NCI-H2227 (cell line): ENCODE results near the gene ARFRP1.
A peak's percentile ranks its signal among the peaks of the same experiment; 100 is the strongest.

Experiments
- DNase-seq: peaks from one replicate; lab custom pipeline; 2025; ENCODE audit not compliant: unreplicated experiment; lab: John Stamatoyannopoulos, UW

Gene ARFRP1

GRCh38 chr20:63743210-63743970, 35.6 kb upstream of the ARFRP1 start:
- DNase-seq, result no peak

DNA sequence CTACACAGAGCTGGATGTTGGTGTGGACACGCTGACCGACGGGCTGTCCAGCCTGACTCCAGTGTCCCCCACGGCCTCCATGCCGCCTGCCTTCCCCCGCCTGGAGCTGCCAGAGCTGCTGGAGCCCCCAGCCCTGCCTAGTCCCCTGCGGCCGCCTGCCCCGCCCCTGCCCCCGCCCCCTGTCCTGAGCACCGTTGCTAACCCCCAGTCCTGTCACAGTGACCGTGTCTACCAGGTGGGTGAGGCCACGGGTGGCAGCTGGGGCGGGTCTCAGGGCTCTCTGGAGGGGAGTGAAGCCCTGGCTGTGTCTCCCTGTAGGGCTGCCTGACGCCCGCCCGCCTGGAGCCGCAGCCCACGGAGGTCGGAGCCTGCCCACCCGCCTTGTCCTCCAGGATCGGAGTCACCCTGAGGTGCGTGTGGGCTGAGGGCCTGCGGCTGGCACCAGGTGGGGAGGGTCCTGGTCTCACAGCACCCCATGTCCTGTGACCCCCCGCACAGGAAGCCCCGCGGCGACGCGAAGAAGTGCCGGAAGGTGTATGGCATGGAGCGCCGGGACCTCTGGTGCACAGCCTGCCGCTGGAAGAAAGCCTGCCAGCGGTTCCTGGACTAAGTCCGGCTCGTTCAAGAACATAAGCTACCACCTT, 34.7 kb upstream of the ARFRP1 start:
- DNase-seq, result no peak

GRCh38 chr20:63741676-63742380, 34.1 kb upstream of the ARFRP1 start:
- no peak for DNase-seq

- no peak for DNase-seq
These were observed 33.5 kb upstream of the ARFRP1 start for GRCh38 chr20:63741354-63741675.

DNA sequence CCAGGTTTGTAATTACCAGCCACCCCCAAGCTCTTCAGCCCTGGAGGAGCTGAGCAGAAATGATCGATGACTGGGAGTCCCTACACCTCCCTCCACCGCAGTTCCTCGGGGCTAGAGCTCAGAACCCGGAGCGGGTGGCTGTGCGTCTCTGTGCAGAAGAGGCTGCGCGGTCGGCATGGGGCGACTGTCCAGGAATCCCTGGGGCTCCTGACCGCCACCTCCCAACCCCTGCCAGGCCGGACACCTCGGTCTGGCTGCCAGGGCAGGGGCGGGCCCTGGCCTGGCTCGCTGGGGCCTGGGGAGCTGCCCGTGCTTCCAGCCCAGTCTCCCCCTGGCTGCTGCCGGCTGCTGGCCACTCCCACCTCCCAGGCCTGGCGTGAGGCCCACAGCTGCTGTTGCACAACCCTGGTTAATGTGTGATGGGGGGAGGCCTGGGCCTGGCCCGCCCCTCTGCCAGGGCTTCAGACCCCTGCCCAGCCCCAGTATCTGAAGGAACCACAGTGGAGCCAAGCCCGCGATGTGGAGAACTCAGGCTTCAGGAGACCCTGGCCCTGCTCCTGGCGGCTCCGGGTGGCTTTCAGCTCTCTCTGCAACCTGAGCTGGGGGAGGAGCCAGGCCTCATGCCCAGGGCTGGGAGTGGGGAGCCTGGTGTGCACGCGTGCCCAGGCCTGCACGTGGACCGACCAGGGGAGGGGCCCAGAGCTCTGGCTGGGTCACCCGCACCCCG, 33.0 kb upstream of the ARFRP1 start:
- DNase-seq, result peak; percentile 82

GRCh38 chr20:63740070-63740626, 32.4 kb upstream of the ARFRP1 start:
- DNase-seq, result peak; percentile 81

DNA sequence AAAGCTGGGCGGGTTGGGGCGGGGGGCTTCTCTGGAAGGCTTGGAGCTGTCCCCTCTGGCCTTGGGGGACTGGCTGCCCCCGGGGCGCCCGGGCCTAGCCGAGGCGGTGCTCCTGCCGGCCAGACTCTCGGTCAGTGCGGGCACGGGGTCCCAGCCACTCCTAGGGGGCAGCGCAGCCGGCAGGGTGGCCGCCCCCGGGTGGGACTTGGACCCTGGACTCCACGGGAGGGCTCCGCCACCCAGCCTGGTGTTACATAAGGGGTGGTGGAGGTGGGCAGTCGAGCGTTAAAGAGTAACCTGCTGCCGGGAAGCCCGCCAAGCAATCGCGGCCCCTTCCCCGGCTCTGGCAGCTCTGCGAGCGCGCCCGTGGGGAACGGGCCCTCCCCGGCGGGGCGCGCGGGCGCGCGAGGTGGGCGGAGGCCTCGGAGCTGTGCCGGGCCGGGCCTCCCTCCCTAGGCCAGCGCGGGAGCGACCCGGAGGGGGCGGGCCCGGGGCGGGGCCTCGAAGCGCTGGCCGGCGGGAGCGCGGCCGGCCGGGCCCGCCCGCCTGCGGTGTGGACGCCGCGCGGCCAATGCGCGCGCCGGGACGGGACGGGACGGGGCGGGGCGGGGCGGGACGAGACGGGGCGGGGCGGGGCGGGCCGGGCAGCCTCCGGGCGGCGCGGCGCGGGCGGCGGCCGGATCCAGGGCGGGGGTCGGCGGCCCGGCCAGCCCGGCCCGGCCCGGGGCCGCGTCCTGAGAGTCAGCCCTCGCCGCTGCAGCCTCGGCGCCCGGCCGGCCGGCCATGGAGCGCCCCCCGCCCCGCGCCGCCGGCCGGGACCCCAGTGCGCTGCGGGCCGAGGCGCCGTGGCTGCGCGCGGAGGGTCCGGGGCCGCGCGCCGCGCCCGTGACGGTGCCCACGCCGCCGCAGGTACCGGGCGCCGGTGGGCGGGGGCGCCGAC, 31.6 kb upstream of the ARFRP1 start, which contains the start of gene SLC2A4RG:
Gene SLC2A4RG (plus strand): TSS at position 647 of the 940 bp plus-strand sequence. CDS start 137 bp downstream, at position 784.
- DNase-seq, result peak; percentile 93

DNA sequence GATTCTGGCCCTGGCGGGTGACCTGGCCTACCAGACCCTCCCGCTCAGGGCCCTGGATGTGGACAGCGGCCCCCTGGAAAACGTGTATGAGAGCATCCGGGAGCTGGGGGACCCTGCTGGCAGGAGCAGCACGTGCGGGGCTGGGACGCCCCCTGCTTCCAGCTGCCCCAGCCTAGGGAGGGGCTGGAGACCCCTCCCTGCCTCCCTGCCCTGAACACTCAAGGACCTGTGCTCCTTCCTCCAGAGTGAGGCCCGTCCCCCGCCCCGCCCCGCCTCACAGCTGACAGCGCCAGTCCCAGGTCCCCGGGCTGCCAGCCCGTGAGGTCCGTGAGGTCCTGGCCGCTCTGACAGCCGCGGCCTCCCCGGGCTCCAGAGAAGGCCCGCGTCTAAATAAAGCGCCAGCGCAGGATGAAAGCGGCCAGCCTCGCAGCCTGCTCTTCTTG, 30.9 kb upstream of the ARFRP1 start:
- DNase-seq, result peak; percentile 69

DNA sequence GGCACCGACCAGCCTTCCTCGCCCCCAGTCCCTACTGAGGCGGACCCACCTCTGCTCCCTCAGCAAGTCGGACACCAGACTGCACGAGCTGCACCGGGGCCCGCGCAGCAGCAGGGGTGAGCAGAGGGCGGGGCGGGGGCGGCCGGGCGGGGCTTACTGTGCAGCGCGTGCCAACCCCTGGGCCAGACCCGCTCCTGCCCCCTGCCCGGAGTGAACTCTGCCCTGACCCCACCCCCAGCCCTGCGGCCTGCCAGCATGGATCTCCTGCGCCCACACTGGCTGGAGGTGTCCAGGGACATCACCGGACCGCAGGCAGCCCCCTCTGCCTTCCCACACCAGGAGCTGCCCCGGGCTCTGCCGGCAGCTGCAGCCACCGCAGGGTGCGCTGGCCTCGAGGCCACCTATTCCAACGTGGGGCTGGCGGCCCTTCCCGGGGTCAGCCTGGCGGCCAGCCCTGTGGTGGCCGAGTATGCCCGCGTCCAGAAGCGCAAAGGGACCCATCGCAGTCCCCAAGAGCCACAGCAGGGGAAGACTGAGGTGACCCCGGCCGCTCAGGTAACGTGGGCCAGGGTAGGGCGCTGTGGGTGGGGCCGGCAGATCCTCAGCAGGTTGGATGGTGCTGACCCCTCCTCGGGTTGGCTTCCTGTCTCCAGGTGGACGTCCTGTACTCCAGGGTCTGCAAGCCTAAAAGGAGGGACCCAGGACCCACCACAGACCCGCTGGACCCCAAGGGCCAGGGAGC, 30.3 kb upstream of the ARFRP1 start:
- no peak for DNase-seq

- no peak for DNase-seq
These were observed 29.8 kb upstream of the ARFRP1 start for GRCh38 chr20:63737695-63737944.

DNA sequence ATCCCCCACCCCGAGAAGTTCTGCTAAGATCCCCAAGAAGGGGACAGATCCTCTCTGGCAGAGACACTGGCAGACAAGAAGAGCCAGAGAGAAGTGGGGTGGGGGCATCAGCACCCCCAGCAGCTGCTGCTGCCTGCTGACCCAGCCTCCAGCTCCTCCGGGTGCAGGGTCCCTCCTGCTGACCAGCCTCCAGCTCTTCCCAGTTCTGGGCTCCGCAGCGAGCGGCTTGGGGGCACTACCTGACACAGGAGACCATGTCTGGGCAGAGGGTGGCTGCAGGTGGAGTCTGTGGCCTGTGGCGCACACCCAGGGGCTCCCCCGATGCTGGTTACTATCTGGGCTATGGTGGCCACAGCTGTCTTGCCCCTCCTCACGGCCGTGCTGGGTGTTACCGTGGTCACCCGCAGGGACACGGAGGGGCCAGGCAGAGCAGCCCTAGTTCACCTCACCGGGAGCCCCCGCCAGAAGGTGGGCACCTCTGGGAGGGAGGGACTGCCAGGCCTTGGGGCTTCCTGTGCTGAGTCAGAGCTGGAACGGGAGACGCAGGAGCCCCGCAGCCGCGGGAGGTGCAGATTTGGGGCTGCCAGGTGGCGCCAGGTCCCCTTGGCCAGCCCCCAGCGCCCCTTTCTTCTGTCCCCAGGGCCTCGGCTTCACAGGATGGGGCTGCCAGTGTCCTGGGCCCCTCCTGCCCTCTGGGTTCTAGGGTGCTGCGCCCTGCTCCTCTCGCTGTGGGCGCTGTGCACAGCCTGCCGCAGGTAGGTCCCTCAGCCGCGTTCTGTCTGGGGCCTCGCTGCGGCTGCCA, 29.3 kb upstream of the ARFRP1 start:
- DNase-seq, result no peak

GRCh38 chr20:63735859-63736718, 28.3 kb upstream of the ARFRP1 start, which contains the start of gene LIME1:
LIME1 (plus strand) TSS chr20:63736664; CDS start chr20:63737550, 886 bp downstream.
- DNase-seq, result no peak

GRCh38 chr20:63734946-63735858, 27.4 kb upstream of the ARFRP1 start:
- no peak for DNase-seq

- no peak for DNase-seq
These were observed 26.6 kb upstream of the ARFRP1 start for GRCh38 chr20:63734111-63734945.

- no peak for DNase-seq
These were observed 25.9 kb upstream of the ARFRP1 start for GRCh38 chr20:63733579-63734081.
